ENCODE results near the gene DENND5A. TPM values are rescaled to one million over a fixed set of nuclear protein-coding genes. Genes with fewer than 3 reads are reported as not detected.

DENND5A gene
- total RNA-seq, 4 donors from 2014 or later: 107 to 132 (median 111) TPM

DNA sequence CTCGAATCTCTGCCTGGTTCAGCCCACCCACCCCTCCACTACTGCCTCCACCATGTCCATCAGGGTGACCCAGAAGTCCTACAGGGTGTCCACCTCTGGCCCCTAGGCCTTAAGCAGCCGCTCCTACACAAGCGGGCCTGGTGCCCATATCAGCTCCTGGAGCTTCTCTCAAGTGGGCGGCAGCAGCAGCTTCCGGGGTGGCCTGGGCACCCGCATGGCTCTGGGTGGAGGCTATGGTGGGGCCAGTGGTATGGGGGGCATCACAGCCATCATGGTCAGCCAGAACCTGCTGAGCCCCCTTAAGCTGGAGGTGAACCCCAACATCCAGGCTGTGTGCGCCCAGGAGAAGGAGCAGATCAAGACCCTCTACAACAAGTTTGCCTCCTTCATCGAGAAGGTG is 170.7 kb downstream of the DENND5A start:
- TF ChIP-seq, protein P1, sequence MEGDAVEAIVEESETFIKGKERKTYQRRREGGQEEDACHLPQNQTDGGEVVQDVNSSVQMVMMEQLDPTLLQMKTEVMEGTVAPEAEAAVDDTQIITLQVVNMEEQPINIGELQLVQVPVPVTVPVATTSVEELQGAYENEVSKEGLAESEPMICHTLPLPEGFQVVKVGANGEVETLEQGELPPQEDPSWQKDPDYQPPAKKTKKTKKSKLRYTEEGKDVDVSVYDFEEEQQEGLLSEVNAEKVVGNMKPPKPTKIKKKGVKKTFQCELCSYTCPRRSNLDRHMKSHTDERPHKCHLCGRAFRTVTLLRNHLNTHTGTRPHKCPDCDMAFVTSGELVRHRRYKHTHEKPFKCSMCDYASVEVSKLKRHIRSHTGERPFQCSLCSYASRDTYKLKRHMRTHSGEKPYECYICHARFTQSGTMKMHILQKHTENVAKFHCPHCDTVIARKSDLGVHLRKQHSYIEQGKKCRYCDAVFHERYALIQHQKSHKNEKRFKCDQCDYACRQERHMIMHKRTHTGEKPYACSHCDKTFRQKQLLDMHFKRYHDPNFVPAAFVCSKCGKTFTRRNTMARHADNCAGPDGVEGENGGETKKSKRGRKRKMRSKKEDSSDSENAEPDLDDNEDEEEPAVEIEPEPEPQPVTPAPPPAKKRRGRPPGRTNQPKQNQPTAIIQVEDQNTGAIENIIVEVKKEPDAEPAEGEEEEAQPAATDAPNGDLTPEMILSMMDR (IDR thresholded peaks at IDR 0.05; ENCODE audit: low read depth): no peak

DNA sequence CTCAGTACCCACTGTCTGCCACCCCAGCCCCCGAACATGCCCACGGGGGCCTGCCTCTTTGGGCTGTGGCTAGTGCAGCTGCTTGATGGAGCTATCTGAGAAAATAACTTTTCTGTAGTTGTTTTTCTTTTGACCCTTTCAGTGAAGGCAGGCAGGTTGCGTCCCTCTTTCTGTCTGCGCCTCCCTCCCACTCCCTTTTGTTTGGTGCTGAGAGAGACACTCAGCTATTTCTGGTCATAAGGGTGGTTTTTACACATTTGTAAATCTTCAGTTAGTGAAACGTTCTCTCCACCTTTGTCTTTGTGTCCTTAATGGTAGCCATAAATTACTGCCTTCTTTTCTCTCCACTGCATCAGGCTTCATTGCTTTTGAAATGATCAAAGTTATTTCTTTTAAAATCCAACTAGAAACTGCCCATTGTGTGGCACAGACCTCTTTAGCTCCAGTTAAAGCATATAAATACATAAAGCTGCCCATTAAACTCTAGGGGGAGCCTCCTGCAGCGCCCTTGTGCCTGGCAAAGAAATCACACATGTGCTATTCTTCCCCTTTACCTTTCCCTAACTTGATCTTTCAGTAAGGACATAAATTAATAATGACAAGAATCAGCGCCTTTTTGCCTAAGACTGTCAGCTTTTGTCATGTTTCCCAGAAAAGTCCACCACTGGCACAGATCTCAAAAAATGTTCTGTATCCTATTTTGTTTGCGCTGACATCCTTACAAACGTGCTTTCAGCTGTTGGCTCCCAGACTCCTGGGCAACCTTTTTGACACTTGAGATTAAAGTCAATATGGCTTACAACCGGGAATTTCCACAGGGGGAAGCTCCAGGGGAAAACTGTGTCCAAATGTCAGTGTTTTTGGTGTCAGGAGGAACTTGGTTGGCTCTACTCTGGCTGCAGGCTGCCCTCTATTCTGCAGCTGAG is 172.0 kb downstream of the DENND5A start:
- TF ChIP-seq, protein P1 (IDR thresholded peaks at IDR 0.05; ENCODE audit: low read depth): no peak

DNA sequence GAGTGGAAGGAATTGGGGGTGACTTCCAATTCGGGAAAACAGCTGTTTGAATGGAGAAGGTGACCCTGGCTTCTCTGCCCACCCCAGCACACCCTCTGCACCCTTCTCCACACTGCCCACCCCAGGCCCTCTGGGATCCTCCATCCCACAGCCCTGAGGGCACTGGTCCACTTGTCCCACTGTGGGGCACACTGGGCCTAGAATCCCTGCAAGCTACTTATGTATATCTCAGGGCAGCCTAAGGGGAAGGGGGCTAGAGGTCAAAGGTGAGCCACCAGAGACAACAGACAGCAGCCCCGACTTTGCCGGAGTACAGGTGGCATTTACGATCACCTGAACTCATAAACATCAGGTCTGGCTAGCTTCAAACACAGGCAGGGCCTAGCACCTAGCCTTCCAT is 173.1 kb downstream of the DENND5A start:
- TF ChIP-seq, protein P1 (IDR thresholded peaks at IDR 0.05; ENCODE audit: low read depth): no peak

DNA sequence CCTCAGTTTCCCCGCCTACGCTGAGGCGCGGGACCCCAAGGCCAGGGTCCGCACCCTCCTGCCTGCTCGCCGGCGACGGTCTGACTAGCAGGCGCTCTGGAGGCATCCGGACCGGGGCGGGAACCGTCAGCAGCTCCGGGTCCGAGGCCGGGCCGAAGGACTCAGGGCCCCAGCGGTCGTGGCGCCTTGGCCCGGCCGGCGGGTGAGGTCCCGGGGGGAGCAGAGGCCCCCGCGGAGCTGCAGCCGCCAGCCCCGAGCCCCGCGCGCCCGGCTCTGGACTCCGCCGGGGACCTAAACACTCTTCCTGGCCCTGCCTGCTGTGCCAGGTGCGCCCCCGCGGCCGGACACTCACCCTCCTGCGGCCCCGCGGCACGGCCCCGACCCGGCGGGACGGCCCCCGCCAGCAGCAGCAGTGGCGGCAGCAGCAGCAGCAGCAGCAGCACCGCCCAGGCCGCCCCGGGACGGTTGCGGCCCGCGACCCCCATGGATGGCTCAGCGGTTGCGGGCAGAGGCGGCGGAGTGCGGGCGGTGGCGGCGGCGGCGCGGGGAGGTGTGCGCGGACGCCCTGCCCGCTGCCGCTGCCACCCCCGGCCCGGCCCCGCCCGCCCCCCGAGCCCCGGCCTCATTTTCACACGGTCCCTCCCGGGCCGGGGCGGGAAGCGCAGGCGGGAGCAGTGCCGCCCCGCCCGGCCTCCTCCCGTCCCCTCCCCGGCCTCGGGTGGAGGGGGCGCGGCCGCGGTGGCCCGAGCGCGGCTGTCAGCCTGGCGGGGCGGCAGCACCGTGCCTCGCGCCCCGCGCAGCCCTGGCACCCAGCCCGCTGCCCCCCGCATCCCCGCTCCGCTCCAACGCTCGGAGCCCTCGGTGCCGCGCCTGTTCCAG is 173.9 kb downstream of the DENND5A start, which contains the start of gene SCUBE2:
TSS of gene SCUBE2 (minus strand) at position 556 of the 879 bp plus-strand sequence. CDS start at position 485, 71 bp downstream.
- TF ChIP-seq, protein P1 (IDR thresholded peaks at IDR 0.05; ENCODE audit: low read depth): no peak

DNA sequence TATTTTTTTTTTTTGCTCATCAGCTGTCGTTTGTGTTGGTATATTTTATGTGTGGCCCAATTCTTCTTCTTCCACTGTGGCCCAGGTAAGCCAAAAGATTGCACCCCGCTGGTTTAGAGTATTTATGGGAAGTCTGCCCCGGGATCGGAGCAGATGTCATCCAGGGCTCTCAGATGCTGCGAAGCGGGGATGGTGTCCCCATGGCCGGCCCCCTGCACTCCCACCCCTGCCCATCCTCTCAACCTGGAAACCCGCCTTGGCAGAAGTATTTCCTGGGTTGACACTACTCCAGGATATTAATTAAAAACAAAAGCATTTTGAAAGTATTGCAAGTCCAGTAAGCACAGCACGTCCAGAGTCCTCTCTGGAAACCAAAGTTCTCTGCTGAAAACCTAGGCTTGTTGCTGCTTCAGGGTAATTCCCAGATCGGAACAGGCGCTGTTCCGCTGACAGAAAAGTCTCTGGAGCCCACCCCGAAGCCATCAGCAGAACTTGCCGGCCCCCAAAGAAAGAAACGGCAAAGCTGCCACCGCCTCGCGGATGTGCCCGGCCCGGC is 174.6 kb downstream of the DENND5A start:
- TF ChIP-seq, protein P1 (IDR thresholded peaks at IDR 0.05; ENCODE audit: low read depth): no peak

DNA sequence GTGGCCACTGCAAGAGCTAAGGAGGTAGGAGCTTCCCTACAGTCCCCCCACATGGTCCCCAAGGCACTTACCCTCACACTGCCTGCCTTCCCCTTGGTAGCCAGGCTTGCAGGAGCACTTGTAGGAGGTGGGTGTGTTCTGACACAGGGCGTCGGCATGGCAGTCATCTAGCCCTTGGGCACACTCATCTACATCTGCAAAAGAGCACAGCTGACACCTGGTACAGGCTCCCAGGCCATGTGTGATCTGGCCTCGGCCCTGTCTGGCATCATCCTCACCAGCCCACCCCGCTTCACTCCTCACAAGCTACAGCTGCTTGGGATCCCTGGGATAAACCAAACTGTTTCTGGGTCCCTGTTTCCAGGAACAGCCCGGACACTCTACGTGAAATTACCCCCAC is 175.5 kb downstream of the DENND5A start:
- TF ChIP-seq, protein P1 (IDR thresholded peaks at IDR 0.05; ENCODE audit: low read depth): no peak

Data from subcutaneous adipose tissue (tissue), 4 donors.